Upper lobe of left lung (tissue), 4 donors: ENCODE results near the gene CISD1.

Experiments used
- EP300 ChIP-seq, 4 donors: sonication (generic); formaldehyde crosslinking; IDR thresholded peaks; one replicate each; pipeline ENCODE4 v1.5.1; 2017; ENCODE audit warnings: antibody characterized with exemption in 4 of 4, control low read depth in 2 of 4
- POLR2A ChIP-seq, 4 donors: fragments of 450-650 bp; IDR thresholded peaks; one replicate each; pipeline ENCODE4 v1.5.1; 2016 to 2017; ENCODE audit warnings: antibody characterized with exemption in 4 of 4, mild to moderate bottlenecking in 2 of 4
- POLR2AphosphoS5 ChIP-seq, 2 donors: sonication (generic); formaldehyde crosslinking; IDR thresholded peaks; one replicate each; pipeline ENCODE4 v1.5.1; 2017; ENCODE audit warnings: antibody characterized with exemption in 2 of 2
- TF ChIP-seq, protein P1 (sequence below), 6 experiments: fragments of 450-650 bp in 4 of 6; fragments of 200-600 bp in 2 of 6; sonication (generic) in 2 of 6; IDR thresholded peaks; one replicate each; pipeline ENCODE4 v1.5.1; 2016 to 2019; ENCODE audit warnings: antibody characterized with exemption in 6 of 6

DNA sequence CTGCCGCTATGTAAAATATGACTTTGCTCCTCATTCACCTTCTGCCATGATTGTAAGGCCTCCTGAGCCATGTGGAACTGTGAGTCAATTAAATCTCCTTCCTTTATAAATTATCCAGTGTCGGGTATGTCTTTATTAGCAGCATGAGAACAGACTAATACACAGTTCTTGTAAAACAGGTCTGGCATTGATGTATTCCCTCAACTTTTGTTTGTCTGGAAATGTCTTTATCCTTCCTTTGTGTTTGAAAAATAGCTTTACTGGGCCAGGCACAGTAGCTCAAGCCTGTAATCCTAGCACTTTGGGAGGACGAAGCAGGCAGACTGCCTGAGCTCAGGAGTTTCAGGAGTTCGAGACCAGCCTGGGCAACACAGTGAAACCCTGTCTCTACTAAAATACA, 15.8 kb upstream of the CISD1 start:
- TF ChIP-seq, protein P1, sequence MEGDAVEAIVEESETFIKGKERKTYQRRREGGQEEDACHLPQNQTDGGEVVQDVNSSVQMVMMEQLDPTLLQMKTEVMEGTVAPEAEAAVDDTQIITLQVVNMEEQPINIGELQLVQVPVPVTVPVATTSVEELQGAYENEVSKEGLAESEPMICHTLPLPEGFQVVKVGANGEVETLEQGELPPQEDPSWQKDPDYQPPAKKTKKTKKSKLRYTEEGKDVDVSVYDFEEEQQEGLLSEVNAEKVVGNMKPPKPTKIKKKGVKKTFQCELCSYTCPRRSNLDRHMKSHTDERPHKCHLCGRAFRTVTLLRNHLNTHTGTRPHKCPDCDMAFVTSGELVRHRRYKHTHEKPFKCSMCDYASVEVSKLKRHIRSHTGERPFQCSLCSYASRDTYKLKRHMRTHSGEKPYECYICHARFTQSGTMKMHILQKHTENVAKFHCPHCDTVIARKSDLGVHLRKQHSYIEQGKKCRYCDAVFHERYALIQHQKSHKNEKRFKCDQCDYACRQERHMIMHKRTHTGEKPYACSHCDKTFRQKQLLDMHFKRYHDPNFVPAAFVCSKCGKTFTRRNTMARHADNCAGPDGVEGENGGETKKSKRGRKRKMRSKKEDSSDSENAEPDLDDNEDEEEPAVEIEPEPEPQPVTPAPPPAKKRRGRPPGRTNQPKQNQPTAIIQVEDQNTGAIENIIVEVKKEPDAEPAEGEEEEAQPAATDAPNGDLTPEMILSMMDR (IDR thresholded peaks at IDR 0.05), result no peak
- TF ChIP-seq POLR2A (IDR thresholded peaks at IDR 0.05) (no peak), POLR2AphosphoS5 (IDR thresholded peaks at IDR 0.05) (no peak), EP300 (IDR thresholded peaks at IDR 0.05) (no peak)
